ENCODE measurements around the gene SLC17A5. TPM values are rescaled to one million over a fixed set of nuclear protein-coding genes. Genes with fewer than 3 reads are reported as not detected.
"Not testable (repeated sequence)": the region's sequence is repeated elsewhere in the genome, so short reads cannot be mapped to it uniquely, and the experiment has no call there.

The SLC17A5 gene
- total RNA-seq, 3 donors from 2014 or later: 25.8 to 53.0 (median 42.3) TPM

- no peak for ATAC-seq
- DNase-seq: no peak
- Histone ChIP-seq H3K4me3 (no peak overlapping the region), H3K4me1 (ENCODE audit: low read depth) (no peaks in the 10 kb centered on the region), H3K9me3 (no peaks in the 10 kb centered on the region), H3K36me3 (ENCODE audit: low read depth) (peaks cover 7% of the 10 kb centered on the region)
- intact Hi-C loops (cut with DNase I, micrococcal nuclease): no loop called here
- TF ChIP-seq CTCF (IDR thresholded peaks at IDR 0.05): no peak
These were observed 23.4 kb downstream of the SLC17A5 start for GRCh38 chr6:73630401-73630800.

DNA sequence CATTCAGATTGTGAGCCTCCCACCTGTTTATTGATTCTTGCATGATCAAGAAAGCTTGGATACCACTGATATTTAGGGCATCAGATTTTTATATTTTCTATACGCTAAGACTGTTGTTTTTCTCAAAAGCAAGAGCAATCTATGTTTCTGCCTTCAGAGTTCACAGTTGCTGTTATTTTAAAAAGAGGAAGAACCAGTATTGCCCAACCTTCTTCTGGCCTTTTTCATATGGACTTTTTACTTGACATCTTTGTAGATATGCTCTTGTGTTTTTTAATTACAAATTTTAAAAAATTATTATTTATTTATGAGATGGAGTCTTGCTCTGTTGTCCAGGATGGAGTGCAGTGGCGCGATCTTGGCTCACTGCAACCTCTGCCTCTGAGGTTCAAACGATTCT is 28.9 kb downstream of the SLC17A5 start:
- ATAC-seq (no peak), DNase-seq (no peak)
- no peaks in the 10 kb centered on the region for H3K36me3 ChIP-seq (ENCODE audit: low read depth)
- no peaks in the 10 kb centered on the region for H3K9me3 ChIP-seq
- H3K4me1 ChIP-seq (ENCODE audit: low read depth): no peaks in the 10 kb centered on the region
- intact Hi-C loops (cut with DNase I, micrococcal nuclease): no loop called here
- no peak for TF ChIP-seq CTCF (IDR thresholded peaks at IDR 0.05)
- no peak overlapping the region for H3K4me3 ChIP-seq

DNA sequence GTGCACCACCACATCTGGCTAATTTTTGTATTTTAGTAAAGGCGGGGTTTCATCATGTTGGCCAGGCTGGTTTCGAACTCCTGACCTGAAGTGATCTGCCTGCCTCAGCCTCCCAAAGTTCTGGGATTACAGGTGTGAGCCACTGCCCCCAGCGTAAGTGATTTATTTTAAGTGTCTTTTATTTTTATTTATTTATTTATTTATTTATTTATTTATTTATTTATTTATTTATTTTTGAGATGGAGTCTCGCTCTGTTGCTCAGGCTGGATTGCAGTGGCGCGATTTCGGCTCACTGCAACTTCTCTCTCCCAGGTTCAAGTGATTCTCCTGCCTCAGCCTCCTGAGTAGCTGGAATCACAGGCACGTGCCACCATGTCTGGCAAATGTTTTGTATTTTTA is 30.3 kb downstream of the SLC17A5 start:
- ATAC-seq; H3K9me3 ChIP-seq; H3K4me3 ChIP-seq; intact Hi-C loops (cut with DNase I, micrococcal nuclease); DNase-seq; H3K36me3 ChIP-seq (ENCODE audit: low read depth); H3K4me1 ChIP-seq (ENCODE audit: low read depth): not testable (repeated sequence)

GRCh38 chr6:73618082-73618481 is 35.7 kb downstream of the SLC17A5 start:
- not testable (repeated sequence) for H3K4me3 ChIP-seq

DNA sequence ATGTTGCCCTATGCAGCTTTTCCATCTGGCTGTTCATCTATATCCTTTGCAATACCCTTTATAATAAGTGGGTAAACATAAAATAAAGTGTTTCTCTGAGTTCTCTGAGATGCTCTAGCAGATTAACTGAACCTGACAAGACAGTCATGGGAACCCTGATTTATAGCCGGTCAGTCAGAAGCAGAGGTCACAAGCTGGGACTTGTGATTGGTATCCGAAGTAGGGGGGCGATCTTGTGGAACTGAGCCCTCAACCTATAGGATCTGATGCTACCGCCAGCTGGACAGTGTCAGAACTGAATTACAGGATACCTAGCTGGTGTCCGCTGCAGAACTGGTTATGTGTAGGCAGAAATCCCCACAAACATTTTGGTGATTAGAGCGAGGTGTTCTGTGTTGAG is 39.0 kb downstream of the SLC17A5 start:
- Histone ChIP-seq H3K36me3 (ENCODE audit: low read depth) (no peaks in the 10 kb centered on the region), H3K9me3 (no peaks in the 10 kb centered on the region), H3K4me1 (ENCODE audit: low read depth) (no peaks in the 10 kb centered on the region), H3K4me3 (no peak overlapping the region)
- DNase-seq (no peak), ATAC-seq (no peak)
- intact Hi-C loops (cut with DNase I, micrococcal nuclease): no loop called here
- TF ChIP-seq CTCF (IDR thresholded peaks at IDR 0.05): no peak

More at GRCh38 chr6:73618082-73618481, 35.7 kb downstream of the SLC17A5 start:
- H3K4me1 ChIP-seq (ENCODE audit: low read depth); intact Hi-C loops (cut with DNase I, micrococcal nuclease); DNase-seq; ATAC-seq; H3K9me3 ChIP-seq; H3K36me3 ChIP-seq (ENCODE audit: low read depth): not testable (repeated sequence)

GRCh38 chr6:73613806-73614536 is 39.8 kb downstream of the SLC17A5 start:
- Histone ChIP-seq H3K4me3 (no peak overlapping the region), H3K36me3 (ENCODE audit: low read depth) (no peaks in the 10 kb centered on the region), H3K9me3 (no peaks in the 10 kb centered on the region), H3K4me1 (ENCODE audit: low read depth) (no peaks in the 10 kb centered on the region)
- DNase-seq (no peak), ATAC-seq (no peak)
- no peak for TF ChIP-seq CTCF (IDR thresholded peaks at IDR 0.05)
- intact Hi-C loops (cut with DNase I, micrococcal nuclease): no loop called here

DNA sequence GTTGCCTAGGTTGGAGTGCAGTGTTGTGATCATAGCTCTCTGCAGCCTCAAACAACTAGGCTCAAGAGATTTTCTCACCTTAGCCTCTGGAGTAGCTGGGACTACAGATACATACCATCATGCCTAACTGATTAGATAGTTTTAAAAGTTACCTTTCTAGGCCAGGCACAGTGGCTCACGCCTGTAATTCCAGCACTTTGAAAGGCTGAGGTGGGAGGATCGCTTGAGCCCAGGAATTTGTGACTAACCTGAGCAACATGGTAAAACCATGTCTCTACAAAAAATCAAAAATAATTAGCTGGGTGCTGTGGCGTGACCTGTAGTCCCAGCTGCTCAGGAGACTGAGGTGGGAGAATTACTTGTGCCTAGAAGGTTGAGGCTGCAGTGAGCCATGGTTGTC is 41.2 kb downstream of the SLC17A5 start:
- no peak for TF ChIP-seq CTCF (IDR thresholded peaks at IDR 0.05)
- Histone ChIP-seq H3K4me1 (ENCODE audit: low read depth) (no peaks in the 10 kb centered on the region), H3K9me3 (no peaks in the 10 kb centered on the region), H3K4me3 (no peak overlapping the region), H3K36me3 (ENCODE audit: low read depth) (no peaks in the 10 kb centered on the region)
- intact Hi-C loops (cut with DNase I, micrococcal nuclease): no loop called here
- no peak for DNase-seq
- no peak for ATAC-seq
